GM21576 (cell line): ENCODE measurements around the gene SLC35G6.
"Not testable (repeated sequence)": the region's sequence is repeated elsewhere in the genome, so short reads cannot be mapped to it uniquely, and the experiment has no call there.

ENCODE experiments used
- ATAC-seq: cut with Tn5 transposase; IDR thresholded peaks from one replicate; pipeline ENCODE4 v1.9.1; 2021; ENCODE audit warnings: mild to moderate bottlenecking, moderate library complexity; ENCODE audit not compliant: unreplicated experiment

The SLC35G6 gene

GRCh38 chr17:7459961-7460545, 21.2 kb upstream of the SLC35G6 start:
- no peak for ATAC-seq

GRCh38 chr17:7460850-7461660, 20.2 kb upstream of the SLC35G6 start:
- ATAC-seq, result no peak

GRCh38 chr17:7462474-7463371, 18.5 kb upstream of the SLC35G6 start:
- ATAC-seq, result no peak

- ATAC-seq, result no peak
Observed at GRCh38 chr17:7463372-7463846, 17.8 kb upstream of the SLC35G6 start.

- ATAC-seq, result no peak
Observed at GRCh38 chr17:7464081-7464480, 17.2 kb upstream of the SLC35G6 start.

GRCh38 chr17:7465597-7466275, 15.5 kb upstream of the SLC35G6 start:
- ATAC-seq, result no peak

GRCh38 chr17:7466318-7466638, 15.0 kb upstream of the SLC35G6 start:
- no peak for ATAC-seq

- no peak for ATAC-seq
Observed at GRCh38 chr17:7466639-7467341, 14.5 kb upstream of the SLC35G6 start.

- no peak for ATAC-seq
Observed at GRCh38 chr17:7467498-7467897, 13.7 kb upstream of the SLC35G6 start.

GRCh38 chr17:7468290-7468689, 13.0 kb upstream of the SLC35G6 start:
- no peak for ATAC-seq

GRCh38 chr17:7468804-7469389, 12.3 kb upstream of the SLC35G6 start:
- ATAC-seq, result no peak

GRCh38 chr17:7469843-7470242, 11.4 kb upstream of the SLC35G6 start:
- not testable (repeated sequence) for ATAC-seq

GRCh38 chr17:7470457-7470973, 10.7 kb upstream of the SLC35G6 start:
- ATAC-seq, result not testable (repeated sequence)

GRCh38 chr17:7471729-7472128, 9.5 kb upstream of the SLC35G6 start:
- no peak for ATAC-seq

GRCh38 chr17:7474767-7475166, 6.5 kb upstream of the SLC35G6 start:
- ATAC-seq, result not testable (repeated sequence)

GRCh38 chr17:7475764-7476422, 5.4 kb upstream of the SLC35G6 start:
- no peak for ATAC-seq

- no peak for ATAC-seq
Observed at GRCh38 chr17:7476494-7476893, 4.8 kb upstream of the SLC35G6 start.

- no peak for ATAC-seq
Observed at GRCh38 chr17:7476951-7477350, 4.3 kb upstream of the SLC35G6 start.
